ENCODE results near the gene SPOPL.
"Not testable (repeated sequence)": the region's sequence is repeated elsewhere in the genome, so short reads cannot be mapped to it uniquely, and the experiment has no call there.

The SPOPL gene

DNA sequence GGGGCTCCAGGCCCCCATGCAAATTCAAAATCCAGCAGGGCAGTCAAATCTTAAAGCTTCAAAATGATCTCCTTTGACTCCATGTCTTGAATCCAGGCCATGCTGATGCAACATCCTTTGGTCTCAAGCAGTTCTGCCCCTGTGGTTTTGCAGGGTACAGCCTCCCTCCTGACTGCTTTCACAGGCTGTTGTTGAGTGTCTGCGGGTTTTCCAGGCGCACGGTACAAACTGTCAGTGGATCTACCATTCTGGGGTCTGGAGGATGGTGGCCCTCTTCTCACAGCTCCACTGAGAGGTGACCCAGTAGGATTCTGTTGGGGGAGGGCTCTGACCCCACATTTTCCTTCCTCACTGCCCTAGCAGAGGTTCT lies 22.1 kb downstream of the SPOPL start:
- DNase-seq (ENCODE audit: low read depth): not testable (repeated sequence)

DNA sequence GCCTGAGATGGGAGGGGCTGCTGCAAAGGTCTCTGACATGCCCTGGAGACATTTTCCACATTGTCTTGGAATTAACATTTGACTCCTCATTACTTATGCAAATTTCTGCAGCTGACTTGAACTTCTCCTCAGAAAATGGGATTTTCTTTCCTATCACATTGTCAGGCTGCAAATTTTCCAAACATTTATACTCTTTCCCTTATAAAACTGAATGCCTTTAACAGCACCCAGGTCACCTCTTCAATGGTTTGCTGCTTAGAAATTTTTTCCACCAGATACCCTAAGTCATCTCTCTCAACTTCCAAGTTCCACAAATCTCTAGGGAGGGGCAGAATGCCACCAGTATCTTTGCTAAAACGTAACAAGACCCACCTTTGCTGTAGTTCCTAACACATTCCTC lies 22.8 kb downstream of the SPOPL start:
- DNase-seq (ENCODE audit: low read depth): not testable (repeated sequence)

DNA sequence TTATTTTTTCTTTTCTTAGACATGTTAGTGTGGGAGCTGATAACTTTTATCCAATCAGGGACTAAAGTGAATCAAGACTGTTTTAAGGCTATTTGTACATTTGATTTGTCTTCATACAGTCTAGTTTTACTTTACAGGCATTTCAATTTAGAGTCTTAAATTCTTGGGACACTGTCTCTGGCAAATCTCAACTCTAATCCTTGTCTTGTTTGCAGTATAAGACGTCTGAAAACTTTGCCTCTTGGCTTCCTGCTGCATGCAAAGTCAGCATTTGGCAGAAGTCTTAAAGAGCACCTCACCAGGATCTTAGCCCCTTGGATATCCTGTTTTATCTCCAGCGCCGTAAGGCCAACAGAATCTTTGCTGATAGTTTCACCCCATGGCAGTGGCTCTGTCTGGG lies 30.3 kb downstream of the SPOPL start:
- no peak for DNase-seq (ENCODE audit: low read depth)

- DNase-seq (ENCODE audit: low read depth): no peak
Measured at GRCh38 chr2:138534791-138535190, 33.2 kb downstream of the SPOPL start.

GRCh38 chr2:138536302-138536701 lies 34.7 kb downstream of the SPOPL start:
- no peak for DNase-seq (ENCODE audit: low read depth)

DNA sequence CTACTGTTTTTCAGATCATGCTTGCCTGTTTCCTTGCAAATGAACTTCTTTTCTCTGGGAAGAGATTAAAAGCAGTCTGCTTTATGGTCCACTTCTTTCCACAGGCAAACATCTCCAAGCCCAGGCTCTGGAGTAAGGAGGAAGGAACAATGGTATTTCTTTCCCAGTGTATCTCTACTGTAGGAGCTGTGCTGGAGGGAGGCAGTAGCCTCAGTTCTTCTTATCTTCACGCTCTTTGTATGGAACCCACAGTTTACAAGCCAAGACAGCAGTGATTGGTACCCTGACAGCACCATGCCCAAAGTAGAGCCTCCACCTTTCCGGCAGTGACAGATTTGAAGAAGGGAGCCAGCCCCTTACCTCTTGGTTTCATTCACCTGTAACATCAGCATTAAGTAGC lies 35.2 kb downstream of the SPOPL start:
- DNase-seq (ENCODE audit: low read depth): no peak

DNA sequence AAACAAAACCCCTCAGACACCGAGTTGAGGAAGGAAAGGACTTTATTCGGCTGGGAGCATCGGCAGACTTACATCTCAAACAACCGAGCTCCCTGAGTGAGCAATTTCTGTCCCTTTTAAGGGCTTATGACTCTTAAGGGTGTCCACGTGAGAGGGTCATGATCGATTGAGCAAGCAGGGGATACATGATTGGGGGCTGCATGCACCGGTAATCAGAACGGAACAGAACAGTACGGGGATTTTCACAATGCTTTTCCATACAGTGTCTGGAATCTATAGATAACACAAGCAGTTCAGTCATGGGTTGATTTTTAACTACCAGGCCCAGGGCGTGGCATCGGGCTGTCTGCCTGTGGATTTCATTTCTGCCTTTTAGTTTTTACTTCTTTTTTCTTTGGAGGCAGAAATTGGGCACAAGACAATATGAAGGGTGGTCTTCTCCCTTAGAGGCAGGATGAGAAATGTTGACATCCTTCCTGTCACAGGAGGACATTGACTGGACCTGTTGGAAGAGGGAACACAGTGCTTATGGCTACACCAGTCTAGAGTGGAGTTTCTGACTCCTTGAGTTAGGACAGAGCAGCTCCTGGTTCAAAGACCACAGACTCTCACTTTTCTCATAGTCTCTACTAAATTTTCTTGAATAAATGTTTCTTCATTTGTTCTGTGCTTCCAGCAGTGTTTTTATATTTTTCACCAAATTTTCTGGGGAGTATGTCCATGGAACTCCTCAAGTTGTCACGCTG lies 35.8 kb downstream of the SPOPL start:
- no peak for DNase-seq (ENCODE audit: low read depth)

DNA sequence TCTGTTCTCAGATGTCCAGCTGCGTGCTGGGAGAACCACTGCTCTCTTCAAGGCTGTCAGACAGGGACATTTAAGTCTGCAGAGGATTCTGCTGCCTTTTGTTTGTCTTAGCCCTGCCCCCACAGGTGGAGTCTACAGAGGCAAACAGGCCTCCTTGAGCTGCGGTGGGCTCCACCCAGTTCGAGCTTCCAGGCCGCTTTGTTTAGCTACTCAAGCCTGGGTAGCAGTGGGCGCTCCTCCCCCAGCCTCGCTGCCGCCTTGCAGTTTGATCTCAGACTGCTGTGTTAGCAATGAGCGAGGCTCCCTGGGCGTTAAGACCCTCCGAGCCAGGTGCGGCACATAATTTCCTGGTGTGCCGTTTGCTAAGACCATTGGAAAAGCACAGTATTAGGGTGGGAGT lies 42.6 kb downstream of the SPOPL start:
- not testable (repeated sequence) for DNase-seq (ENCODE audit: low read depth)

DNA sequence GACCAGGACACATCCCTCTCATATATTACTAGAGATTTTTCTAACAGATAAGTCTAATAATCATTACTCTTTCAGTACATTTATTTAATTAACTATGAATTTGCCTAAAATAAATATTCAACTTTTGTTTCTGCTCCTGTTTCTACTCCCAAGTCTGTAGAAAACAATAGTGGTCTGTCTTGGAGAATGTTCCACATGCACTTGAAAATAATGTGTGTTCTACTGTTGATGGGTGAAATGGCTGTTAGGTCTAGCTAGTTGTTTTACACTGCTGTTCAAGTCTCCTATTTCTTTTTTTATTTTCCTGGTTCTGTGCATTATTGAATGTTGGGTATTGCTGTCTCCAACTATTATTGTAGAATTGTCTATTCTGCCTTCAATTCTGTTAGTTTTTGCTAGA lies 47.2 kb downstream of the SPOPL start:
- no peak for DNase-seq (ENCODE audit: low read depth)

DNA sequence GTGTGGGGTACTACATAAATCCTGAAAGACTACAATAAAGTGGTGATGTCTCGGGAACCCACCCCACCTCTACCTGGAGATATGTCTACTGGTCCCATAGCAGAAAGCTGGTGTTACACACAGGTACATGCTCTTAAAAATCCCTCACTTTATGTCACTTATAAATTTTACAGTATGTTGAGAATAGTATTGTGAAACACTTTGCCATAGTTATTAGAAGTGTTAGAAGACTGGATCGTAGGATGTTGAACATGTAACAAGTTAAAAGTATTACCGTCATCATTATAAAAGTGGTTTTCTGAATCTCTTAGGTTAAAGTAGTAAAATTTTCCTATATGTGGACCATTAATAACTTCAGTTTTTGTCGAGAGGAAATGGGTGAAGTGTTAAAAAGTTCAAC lies 48.6 kb downstream of the SPOPL start:
- DNase-seq (ENCODE audit: low read depth): no peak

DNA sequence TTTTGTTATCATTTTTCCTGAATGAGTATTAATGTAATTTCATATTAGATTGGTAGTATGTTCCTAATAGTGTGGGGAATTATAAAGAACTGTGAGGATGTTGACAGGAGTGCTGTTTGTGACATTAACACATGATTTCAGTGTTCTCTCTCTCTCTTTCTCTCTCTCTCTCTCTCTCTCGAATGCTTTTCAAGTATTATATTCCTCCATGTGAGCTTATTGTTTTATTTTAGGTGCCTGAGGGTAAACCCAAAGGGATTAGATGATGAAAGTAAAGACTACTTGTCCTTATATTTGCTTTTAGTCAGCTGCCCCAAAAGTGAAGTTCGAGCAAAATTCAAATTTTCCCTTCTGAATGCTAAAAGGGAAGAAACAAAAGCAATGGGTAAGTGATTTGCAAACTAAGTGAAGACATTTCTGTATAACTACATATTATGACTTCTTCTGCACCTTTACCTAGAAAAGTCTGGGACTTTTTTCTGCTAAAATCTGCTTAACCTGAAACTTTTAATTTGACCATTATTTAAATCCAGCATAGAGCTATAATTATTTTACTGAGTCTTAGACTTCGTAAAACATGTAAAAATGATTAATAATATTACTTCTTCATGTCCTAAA lies 49.2 kb downstream of the SPOPL start:
- no peak for DNase-seq (ENCODE audit: low read depth)

DNA sequence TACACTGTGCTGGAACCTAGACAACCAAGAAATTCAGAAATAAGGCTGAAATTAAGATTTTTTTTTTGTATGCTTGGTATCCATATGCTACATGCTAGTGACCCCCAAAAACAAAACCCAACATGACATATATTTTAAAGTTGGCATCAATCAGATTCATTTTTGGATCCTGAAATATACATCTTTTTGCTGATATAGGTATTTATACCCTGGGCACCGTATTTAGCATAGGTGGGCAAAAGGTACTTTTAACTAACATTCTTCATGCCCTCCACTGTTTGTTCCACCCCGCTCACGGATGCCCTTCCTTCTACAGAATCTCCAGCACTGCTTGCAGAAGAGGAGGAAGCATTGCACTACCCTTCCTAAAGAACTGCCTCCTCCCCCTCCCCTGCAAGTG lies 52.6 kb downstream of the SPOPL start:
- DNase-seq (ENCODE audit: low read depth): no peak

- no peak for DNase-seq (ENCODE audit: low read depth)
Measured at GRCh38 chr2:138559641-138560040, 58.1 kb downstream of the SPOPL start.

DNA sequence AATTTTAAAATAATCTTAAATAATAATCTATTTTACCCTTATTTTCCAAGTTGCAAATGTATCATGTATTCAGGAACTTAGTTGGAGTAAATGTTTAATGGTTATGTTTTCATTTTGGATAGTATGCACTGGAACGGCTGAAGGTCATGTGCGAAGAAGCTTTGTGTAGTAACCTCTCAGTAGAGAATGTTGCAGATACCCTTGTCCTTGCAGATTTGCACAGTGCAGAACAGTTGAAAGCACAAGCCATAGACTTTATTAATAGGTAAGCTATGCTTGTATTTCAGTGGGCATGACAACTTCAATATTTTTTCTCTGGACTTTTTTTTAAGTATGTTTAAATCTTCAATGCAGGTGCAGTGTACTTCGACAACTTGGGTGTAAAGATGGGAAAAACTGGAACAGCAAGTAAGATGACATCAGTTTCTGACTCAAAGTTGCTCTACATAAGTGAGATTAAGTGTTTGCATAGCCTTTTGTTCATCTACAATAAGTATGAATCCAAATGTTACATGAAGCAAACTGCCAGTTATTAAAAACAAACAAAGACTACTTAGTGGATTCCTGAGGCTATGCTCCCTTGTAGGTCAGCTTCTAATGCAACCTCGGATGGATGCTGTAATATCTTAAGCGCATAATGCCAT lies 63.1 kb downstream of the SPOPL start:
- DNase-seq (ENCODE audit: low read depth): no peak

DNA sequence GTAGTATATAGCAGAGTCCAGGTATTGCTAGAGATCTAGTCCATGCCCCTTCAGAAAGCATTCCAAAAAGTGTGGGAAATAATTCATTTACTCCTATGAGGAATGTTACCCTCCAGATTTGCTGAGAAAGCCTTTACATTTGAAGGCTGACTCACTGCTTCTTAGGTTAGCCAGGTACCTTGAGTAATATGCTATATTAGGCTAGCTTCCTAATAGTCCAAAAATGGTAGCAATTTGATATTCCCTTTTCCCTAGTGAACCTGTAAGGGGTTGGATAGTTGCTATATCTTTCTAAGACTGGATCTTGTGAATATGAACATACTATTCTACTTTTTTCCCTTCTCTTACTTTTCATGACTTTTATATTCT lies 63.6 kb downstream of the SPOPL start:
- DNase-seq (ENCODE audit: low read depth): no peak

DNA sequence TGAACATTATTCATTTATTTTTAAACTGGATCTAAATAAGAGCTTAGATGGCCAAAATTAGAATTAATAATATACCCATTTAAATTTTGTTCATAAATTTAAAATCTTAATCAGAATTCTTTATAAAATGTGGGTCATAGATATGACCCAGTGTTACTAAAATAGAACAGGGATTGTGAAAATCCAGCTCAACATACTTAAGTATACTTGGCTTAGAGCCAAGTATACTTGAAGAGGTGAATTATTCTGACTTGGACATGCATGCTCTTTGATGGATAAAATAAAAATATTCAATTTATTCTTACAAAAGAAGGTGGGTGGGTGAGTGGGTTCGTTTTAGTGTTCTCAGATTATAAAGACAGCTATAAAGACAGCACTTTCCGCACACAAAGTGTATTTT lies 70.7 kb downstream of the SPOPL start:
- no peak for DNase-seq (ENCODE audit: low read depth)

- no peak for DNase-seq (ENCODE audit: low read depth)
Measured at GRCh38 chr2:138577066-138577465, 75.5 kb downstream of the SPOPL start.

DNA sequence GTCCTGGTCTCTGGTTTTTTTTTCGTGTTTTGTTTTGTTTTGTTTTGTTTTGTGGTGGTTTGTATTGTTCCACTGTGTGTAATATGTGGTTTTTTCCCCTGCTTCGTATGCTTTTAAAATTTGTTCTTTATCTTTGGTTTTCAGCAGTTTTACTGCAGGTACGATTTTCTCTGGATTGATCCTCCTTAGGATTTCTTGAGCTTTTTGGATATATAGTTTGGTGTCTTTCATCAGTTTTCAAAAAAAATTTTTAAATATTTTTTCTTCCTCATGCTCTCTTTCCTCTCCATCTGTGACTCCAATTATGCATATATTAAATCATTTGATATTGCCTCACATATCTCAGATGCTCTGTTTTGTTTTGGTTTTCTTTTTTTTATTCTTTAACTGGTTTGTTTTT lies 78.0 kb downstream of the SPOPL start:
- no peak for DNase-seq (ENCODE audit: low read depth)

GRCh38 chr2:138581909-138582308 lies 80.3 kb downstream of the SPOPL start:
- DNase-seq (ENCODE audit: low read depth): no peak

GRCh38 chr2:138589663-138590062 lies 88.1 kb downstream of the SPOPL start:
- DNase-seq (ENCODE audit: low read depth): no peak

DNA sequence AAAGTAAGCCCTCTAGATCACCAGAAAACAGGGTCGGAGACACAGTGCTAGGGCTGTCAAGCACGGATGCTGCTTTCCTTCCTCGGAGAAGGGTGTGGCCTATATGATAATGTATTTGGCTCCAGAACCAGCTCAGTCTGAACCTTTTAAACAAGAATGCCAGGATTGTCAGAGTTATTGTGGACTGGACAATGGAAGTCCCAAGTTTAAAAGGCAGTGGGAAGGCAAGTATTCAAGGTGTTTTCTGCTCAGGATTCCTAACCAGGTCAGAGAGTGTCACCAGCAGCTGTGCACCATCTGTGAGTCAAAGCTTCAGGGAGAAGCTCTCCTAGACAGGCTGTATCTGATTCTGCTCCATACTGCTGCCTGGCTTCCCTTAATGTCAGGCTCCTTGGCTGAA lies 94.8 kb downstream of the SPOPL start:
- no peak for DNase-seq (ENCODE audit: low read depth)

- no peak for DNase-seq (ENCODE audit: low read depth)
Measured at GRCh38 chr2:138600732-138601457, 99.3 kb downstream of the SPOPL start.
